HCT116 (cell line): ENCODE measurements around the gene FADD. TPM values are rescaled to one million over a fixed set of nuclear protein-coding genes. Genes with fewer than 3 reads are reported as not detected.

Source experiments
- ATAC-seq: fragments of 200-7000 bp; cut with Tn5 transposase; 2 replicates; pipeline ENCODE4 v1.9.1; 2020; ENCODE audit warnings: mild to moderate bottlenecking, moderate library complexity
- BruUV-seq: library from RNA; stranded (reverse); fragments of 400-500 nt; replicated peaks from 2 replicates; lab custom pipeline; 2021; lab: Mats Ljungman, UMichigan
- CTCF ChIA-PET: fragments of 300-600 bp; sonication (Branson Sonifier 250); formaldehyde crosslinking; loops from one replicate; lab custom pipeline; 2021; ENCODE audit warnings: antibody characterized with exemption; lab: Charles Lee
- POLR2A ChIA-PET: fragments of 300-600, 350-600 bp; sonication (Branson Sonifier 250); formaldehyde crosslinking; loops from one replicate; lab custom pipeline; 2021; ENCODE audit warnings: antibody characterized with exemption; lab: Charles Lee
- RAD21 ChIA-PET, 2 experiments: fragments of 300-600 bp; sonication (Branson Sonifier 250); formaldehyde crosslinking; loops; one replicate each; lab custom pipeline; 2023; ENCODE audit warnings: low total read pairs in 2 of 2; ENCODE audit not compliant: uncharacterized antibody in 2 of 2, unreplicated experiment in 2 of 2, low non-redundant PET in 1 of 2; lab: Charles Lee
- DNase-seq: peaks from one replicate; pipeline ENCODE4 v3.0.0-alpha.2; 2010; ENCODE audit warnings: low read depth, low spot score
- H2AFZ ChIP-seq: fragments of 200-600 bp; shearing (Covaris generic), sonication (generic); 2 replicates; pipeline ENCODE4 v1.6.1; 2017; ENCODE audit warnings: low read depth, mixed run types, mixed read lengths, antibody characterized with exemption, low read length; ENCODE audit not compliant: poor library complexity, severe bottlenecking
- H3K27ac ChIP-seq: 2 replicates; pipeline ENCODE4 v1.5.1; 2012; ENCODE audit warnings: low read depth, low read length
- H3K27me3 ChIP-seq: fragments of 200-600 bp; sonication (generic); 2 replicates; pipeline ENCODE4 v1.6.1; 2016; ENCODE audit warnings: mixed run types, low read length, mixed read lengths; ENCODE audit not compliant: insufficient read depth
- H3K36me3 ChIP-seq, 2 experiments: fragments of 200-500 bp in 1 of 2; fragments of 200-600 bp in 1 of 2; sonication (Bioruptor generic) in 1 of 2; sonication (generic) in 1 of 2; 2 replicates each; pipeline versions ENCODE4 v1.5.1 to v1.6.1; 2014 to 2016; ENCODE audit warnings: low read length in 2 of 2, inconsistent platforms in 1 of 2, mixed read lengths in 1 of 2, mixed run types in 1 of 2; ENCODE audit not compliant: insufficient read depth in 2 of 2, control insufficient read depth in 1 of 2
- H3K4me1 ChIP-seq, 2 experiments: fragments of 200-600 bp in 1 of 2; sonication (generic) in 1 of 2; 2 replicates each; pipeline versions ENCODE4 v1.5.1 to v1.6.1; 2012 to 2017; ENCODE audit warnings: low read length in 2 of 2, inconsistent platforms in 1 of 2, mild to moderate bottlenecking in 1 of 2, mixed read lengths in 1 of 2, mixed run types in 1 of 2, moderate library complexity in 1 of 2; ENCODE audit not compliant: insufficient read depth in 2 of 2, control insufficient read depth in 1 of 2
- H3K4me2 ChIP-seq: fragments of 200-600 bp; sonication (generic); 2 replicates; pipeline ENCODE4 v1.6.1; 2017; ENCODE audit warnings: mixed run types, low read length, mixed read lengths
- H3K4me3 ChIP-seq, 2 experiments: fragments of 200-600 bp in 1 of 2; sonication (generic) in 1 of 2; replicated peaks in 1 of 2; 2 replicates each; pipeline ENCODE4 v1.5.1; 2011 to 2016; ENCODE audit warnings: low read length in 2 of 2, control low read depth in 1 of 2, low read depth in 1 of 2, mild to moderate bottlenecking in 1 of 2, mixed read lengths in 1 of 2, mixed run types in 1 of 2
- H3K79me2 ChIP-seq: fragments of 200-600 bp; sonication (generic); 2 replicates; pipeline ENCODE4 v1.6.1; 2017; ENCODE audit warnings: mild to moderate bottlenecking, mixed run types, low read length, moderate library complexity, mixed read lengths; ENCODE audit not compliant: insufficient read depth
- H3K9ac ChIP-seq: fragments of 200-600 bp; sonication (generic); 2 replicates; pipeline ENCODE4 v1.6.1; 2016; ENCODE audit warnings: low read length, mixed read lengths
- H3K9me2 ChIP-seq: fragments of 200-600 bp; sonication (generic), shearing (Covaris generic); 2 replicates; pipeline ENCODE4 v1.6.1; 2017; ENCODE audit warnings: mixed run types, mild to moderate bottlenecking, moderate library complexity; ENCODE audit not compliant: insufficient read depth
- H3K9me3 ChIP-seq, 2 experiments: fragments of 200-500 bp in 1 of 2; fragments of 200-600 bp in 1 of 2; sonication (Bioruptor generic) in 1 of 2; sonication (generic) in 1 of 2; 2 replicates each; pipeline ENCODE4 v1.6.1; 2014 to 2017; ENCODE audit warnings: low read length in 2 of 2, mixed read lengths in 2 of 2, inconsistent platforms in 1 of 2, low read depth in 1 of 2, mild to moderate bottlenecking in 1 of 2, mixed run types in 1 of 2, moderate library complexity in 1 of 2; ENCODE audit not compliant: control insufficient read depth in 1 of 2, insufficient read depth in 1 of 2
- H4K20me1 ChIP-seq: fragments of 200-600 bp; sonication (generic), shearing (Covaris generic); 2 replicates; pipeline ENCODE4 v1.6.1; 2017; ENCODE audit warnings: mixed run types, mild to moderate bottlenecking, moderate library complexity; ENCODE audit not compliant: insufficient read depth
- ATF3 ChIP-seq: IDR thresholded peaks from 2 replicates; pipeline ENCODE4 v1.6.1; 2012
- CBX3 ChIP-seq: IDR thresholded peaks from 2 replicates; pipeline ENCODE4 v1.6.1; 2012; ENCODE audit warnings: low read depth
- CEBPB ChIP-seq: IDR thresholded peaks from 2 replicates; pipeline ENCODE4 v1.6.1; 2012; ENCODE audit warnings: low read depth
- EGR1 ChIP-seq: IDR thresholded peaks from 2 replicates; pipeline ENCODE4 v1.6.1; 2012; ENCODE audit warnings: low read depth
- ELF1 ChIP-seq: IDR thresholded peaks from 2 replicates; pipeline ENCODE4 v1.6.1; 2012; ENCODE audit warnings: low read depth, borderline replicate concordance
- EZH2 ChIP-seq: fragments of 200-600 bp; sonication (generic); IDR thresholded peaks from 2 replicates; pipeline ENCODE4 v1.6.1; 2017; ENCODE audit warnings: antibody characterized with exemption, mixed run types
- EZH2phosphoT487 ChIP-seq: fragments of 200-600 bp; IDR thresholded peaks from 2 replicates; pipeline ENCODE4 v1.6.1; 2018; ENCODE audit warnings: antibody characterized with exemption, borderline replicate concordance
- MAX ChIP-seq: IDR thresholded peaks from 2 replicates; pipeline ENCODE4 v1.6.1; 2012
- POLR2AphosphoS5 ChIP-seq: IDR thresholded peaks from 2 replicates; pipeline ENCODE4 v1.6.1; 2011; ENCODE audit warnings: mild to moderate bottlenecking, low read depth, low read length, moderate library complexity
- RAD21 ChIP-seq: IDR thresholded peaks from 2 replicates; pipeline ENCODE4 v1.6.1; 2012; ENCODE audit warnings: low read depth, mild to moderate bottlenecking
- SRF ChIP-seq: IDR thresholded peaks from 2 replicates; pipeline ENCODE4 v1.6.1; 2012; ENCODE audit warnings: low read depth
- TCF7L2 ChIP-seq: IDR thresholded peaks from 2 replicates; pipeline ENCODE4 v1.7.0; 2011; ENCODE audit warnings: borderline replicate concordance, inconsistent platforms; ENCODE audit not compliant: insufficient read depth, insufficient read length; ENCODE audit errors: extremely low read depth
- ZBTB33 ChIP-seq: IDR thresholded peaks from 2 replicates; pipeline ENCODE4 v1.6.1; 2011; ENCODE audit warnings: mild to moderate bottlenecking, low read length, moderate library complexity; ENCODE audit not compliant: insufficient replicate concordance; ENCODE audit errors: extremely low read depth
- ZFX ChIP-seq: fragments of 450-650 bp; IDR thresholded peaks from 2 replicates; pipeline ENCODE4 v1.6.1; 2017
- intact Hi-C: fragments of 100-400 bp; cut with micrococcal nuclease; formaldehyde crosslinking; loops from 2 replicates; pipeline ENCODE4 v1.10.0; 2022
- total RNA-seq: library from RNA; stranded (reverse); gene quantifications from one replicate; pipeline ENCODE4 v1.2.1, GENCODE V29; 2021; ENCODE audit not compliant: unreplicated experiment

Gene FADD
- total RNA-seq, 1 experiment from 2014 or later: 26.7 TPM

- ChIA-PET RAD21 (no interaction called here), CTCF (interaction anchor here (1.1 to 1.4 kb wide), 2 partner anchors 8 to 271 kb away, joined by 3 to 4 read pairs; no protein-coding TSS in a partner anchor), POLR2A (no interaction called here)
- TF ChIP-seq MAX (no peak), ZFX (no peak), EGR1 (no peak), ATF3 (no peak), TCF7L2 (no peak), EZH2 (no peak), POLR2AphosphoS5 (no peak), EZH2phosphoT487 (no peak), ELF1 (no peak), CBX3 (no peak), SRF (no peak), CEBPB (no peak), ZBTB33 (no peak), RAD21 (no peak)
- H3K4me1 ChIP-seq: no peaks in the 10 kb centered on the region
- no peaks in the 10 kb centered on the region for H3K9me2 ChIP-seq
- no peaks in the 10 kb centered on the region; a peak in 1 of 4 replicates for H3K36me3 ChIP-seq
- no peak overlapping the region for H3K4me3 ChIP-seq
- BruUV-seq: no TSS peak
- DNase-seq (no peak), ATAC-seq (no peak)
- H3K4me2 ChIP-seq: no peak overlapping the region
- H3K27ac ChIP-seq: no peak overlapping the region
- no peak overlapping the region for H2AFZ ChIP-seq
- no peak overlapping the region for H3K9ac ChIP-seq
- no peaks in the 10 kb centered on the region for H3K9me3 ChIP-seq
- no peaks in the 10 kb centered on the region for H3K79me2 ChIP-seq
- no peaks in the 10 kb centered on the region for H4K20me1 ChIP-seq
- H3K27me3 ChIP-seq: no peaks in the 10 kb centered on the region
- intact Hi-C loops: no loop called here
Observed at GRCh38 chr11:70183483-70184176, 19.5 kb upstream of the FADD start.
